HG03571 (cell line): Measurements from ENCODE around the gene SIX2.
A peak's percentile ranks its signal among the peaks of the same experiment; 100 is the strongest.

ENCODE experiments used
- ATAC-seq: cut with Tn5 transposase; IDR thresholded peaks from one replicate; pipeline ENCODE4 v1.9.1; 2021; ENCODE audit not compliant: unreplicated experiment

Gene SIX2

GRCh38 chr2:44967727-44968432, 41.4 kb downstream of the SIX2 start:
- ATAC-seq: no peak

GRCh38 chr2:44967056-44967455, 42.2 kb downstream of the SIX2 start:
- no peak for ATAC-seq

GRCh38 chr2:44965684-44966083, 43.6 kb downstream of the SIX2 start:
- no peak for ATAC-seq

- no peak for ATAC-seq
These were observed 44.5 kb downstream of the SIX2 start for GRCh38 chr2:44964752-44965236.

- ATAC-seq: no peak
These were observed 47.0 kb downstream of the SIX2 start for GRCh38 chr2:44962176-44962695.

- no peak for ATAC-seq
These were observed 48.4 kb downstream of the SIX2 start for GRCh38 chr2:44960871-44961270.

GRCh38 chr2:44959855-44960254, 49.4 kb downstream of the SIX2 start:
- no peak for ATAC-seq

GRCh38 chr2:44957656-44958327, 51.5 kb downstream of the SIX2 start:
- no peak for ATAC-seq

GRCh38 chr2:44956843-44957242, 52.4 kb downstream of the SIX2 start:
- no peak for ATAC-seq

- peak; percentile 55 for ATAC-seq
These were observed 53.5 kb downstream of the SIX2 start for GRCh38 chr2:44955593-44956392.
